Activated T-cell treated with anti-CD3 and anti-CD28 coated beads, Interleukin-2, amount 50 U/mL, for 24 hours (primary cell): ENCODE data around the gene CLEC7A.

ENCODE experiments used
- DNase-seq: peaks from one replicate; pipeline ENCODE4 v3.0.0-alpha.2; 2020
- H3K27ac Mint-ChIP-seq: 2 replicates; pipeline ENCODE4 v1.8.0; 2020; ENCODE audit warnings: mild to moderate bottlenecking, mixed read lengths
- H3K27me3 Mint-ChIP-seq: 2 replicates; pipeline ENCODE4 v1.8.0; 2020; ENCODE audit warnings: mixed read lengths
- H3K36me3 Mint-ChIP-seq: 2 replicates; pipeline ENCODE4 v1.8.0; 2020; ENCODE audit warnings: low read depth, mixed read lengths
- H3K4me1 Mint-ChIP-seq: 2 replicates; pipeline ENCODE4 v1.8.0; 2020; ENCODE audit warnings: low read depth, mixed read lengths
- H3K4me3 Mint-ChIP-seq: 2 replicates; pipeline ENCODE4 v1.8.0; 2020; ENCODE audit warnings: mild to moderate bottlenecking, moderate library complexity, mixed read lengths
- H3K9me3 Mint-ChIP-seq: 2 replicates; pipeline ENCODE4 v1.8.0; 2020; ENCODE audit warnings: mixed read lengths

Gene CLEC7A

DNA sequence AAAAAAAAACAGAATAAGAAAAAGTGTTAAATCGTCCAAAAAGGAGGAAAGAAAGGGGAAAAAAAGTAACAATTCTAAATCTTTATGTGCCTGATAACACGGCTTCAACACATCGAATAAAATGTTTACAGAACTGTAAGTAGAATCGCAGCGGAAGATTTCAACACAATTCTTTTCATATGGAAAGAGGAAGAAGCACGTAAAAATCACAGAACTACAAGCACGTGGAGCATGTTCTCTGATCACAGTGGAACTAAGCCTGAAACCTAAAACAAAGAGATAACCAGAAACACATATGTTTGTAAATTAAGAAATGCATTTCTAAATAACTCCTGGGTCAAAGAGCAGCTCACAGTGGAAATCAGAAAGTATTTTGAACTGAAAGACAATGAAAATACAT lies 8.7 kb downstream of the CLEC7A start:
- H3K27ac Mint-ChIP-seq: no peak overlapping the region
- no peaks in the 10 kb centered on the region for H3K4me1 Mint-ChIP-seq
- DNase-seq: no peak
- H3K9me3 Mint-ChIP-seq: no peaks in the 10 kb centered on the region
- H3K4me3 Mint-ChIP-seq: no peak overlapping the region
- H3K36me3 Mint-ChIP-seq: no peaks in the 10 kb centered on the region
- peaks cover 2% of the 10 kb centered on the region for H3K27me3 Mint-ChIP-seq

DNA sequence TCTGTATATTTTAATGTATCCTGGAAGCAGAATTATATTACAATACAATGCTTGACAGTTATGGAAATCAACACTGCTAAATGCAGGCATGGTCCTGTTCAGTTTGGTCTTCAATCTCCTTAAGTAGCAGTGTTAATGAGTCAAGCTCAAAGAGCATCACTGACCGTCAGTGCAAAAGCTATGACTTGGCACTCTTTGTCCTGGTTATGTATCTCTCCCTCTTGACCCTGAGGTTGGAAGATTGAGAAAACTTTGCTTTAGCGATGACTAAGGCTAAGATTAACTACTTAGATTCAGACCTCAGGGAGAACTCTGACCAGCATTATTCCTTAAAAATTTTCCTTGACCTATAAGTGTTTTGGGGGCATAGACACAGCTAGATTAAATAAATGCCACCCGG lies 10.9 kb downstream of the CLEC7A start:
- Mint-ChIP-seq H3K36me3 (no peaks in the 10 kb centered on the region), H3K4me1 (no peaks in the 10 kb centered on the region), H3K4me3 (no peak overlapping the region), H3K27ac (no peak overlapping the region), H3K27me3 (no peaks in the 10 kb centered on the region), H3K9me3 (no peaks in the 10 kb centered on the region)
- no peak for DNase-seq

DNA sequence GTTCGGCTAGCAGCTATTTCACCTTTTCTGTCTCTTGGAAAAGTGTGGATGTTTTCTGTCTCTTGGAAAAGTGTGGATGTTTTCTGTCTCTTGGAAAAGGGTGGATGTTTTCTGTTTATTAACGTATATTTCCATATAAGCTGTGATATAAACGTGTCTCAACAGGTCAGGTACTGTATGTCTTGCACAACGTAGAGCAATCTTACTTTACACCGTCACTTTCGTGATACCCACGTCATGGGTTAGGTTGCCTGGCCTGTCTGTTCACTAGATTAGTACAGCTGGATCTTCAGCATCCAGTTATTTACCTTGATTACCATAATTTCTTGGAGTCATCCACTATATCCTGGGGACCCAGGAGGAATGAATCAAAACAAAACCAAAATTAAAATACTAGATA lies 14.1 kb downstream of the CLEC7A start:
- no peaks in the 10 kb centered on the region for H3K4me1 Mint-ChIP-seq
- no peaks in the 10 kb centered on the region for H3K9me3 Mint-ChIP-seq
- no peak overlapping the region for H3K27ac Mint-ChIP-seq

DNA sequence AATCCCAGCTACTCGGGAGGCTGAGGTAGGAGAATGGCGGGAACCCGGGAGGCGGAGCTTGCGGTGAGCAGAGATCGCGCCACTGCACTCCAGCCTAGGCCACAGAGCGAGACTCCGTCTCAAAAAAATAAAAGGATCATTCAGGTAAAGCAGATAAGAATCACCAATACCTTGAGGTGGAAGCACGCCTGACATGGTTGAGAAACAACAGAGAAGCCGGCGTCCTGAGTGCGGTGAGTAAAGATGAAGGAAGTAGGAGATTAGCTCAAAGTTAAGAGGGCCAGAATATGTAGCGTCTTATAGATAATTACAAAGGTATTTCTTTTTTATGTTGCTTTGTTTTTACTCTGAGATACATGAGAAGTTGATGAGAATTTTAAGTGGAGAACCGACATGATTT lies 14.7 kb downstream of the CLEC7A start:
- no peaks in the 10 kb centered on the region for H3K36me3 Mint-ChIP-seq
- DNase-seq: no peak
- H3K4me1 Mint-ChIP-seq: no peaks in the 10 kb centered on the region
- H3K27ac Mint-ChIP-seq: no peak overlapping the region
- H3K9me3 Mint-ChIP-seq: no peaks in the 10 kb centered on the region
- H3K4me3 Mint-ChIP-seq: no peak overlapping the region
- H3K27me3 Mint-ChIP-seq: no peaks in the 10 kb centered on the region

More for the DNA sequence above, 14.1 kb downstream of the CLEC7A start:
- H3K4me3 Mint-ChIP-seq: no peak overlapping the region
- H3K36me3 Mint-ChIP-seq: no peaks in the 10 kb centered on the region
- H3K27me3 Mint-ChIP-seq: no peaks in the 10 kb centered on the region
- DNase-seq: no peak

DNA sequence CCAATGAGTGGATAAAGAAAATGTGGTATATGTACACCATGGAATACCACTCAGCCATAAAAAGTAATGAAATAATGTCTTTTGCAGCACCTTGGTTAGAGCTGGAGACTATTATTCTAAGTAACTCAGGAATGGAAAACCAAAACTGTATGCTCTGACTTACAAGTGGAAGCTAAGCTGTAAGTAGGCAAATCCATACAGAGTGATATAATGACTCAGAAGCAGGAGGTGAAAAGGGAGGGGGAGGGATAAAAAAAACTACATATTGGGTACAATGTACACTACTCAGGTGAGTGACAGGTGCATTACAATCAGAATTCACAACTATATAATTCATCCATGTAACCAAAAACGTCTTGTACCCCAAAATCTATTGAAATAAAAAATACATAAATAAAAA lies 16.1 kb downstream of the CLEC7A start:
- H3K27me3 Mint-ChIP-seq: no peaks in the 10 kb centered on the region
- no peak overlapping the region for H3K27ac Mint-ChIP-seq
- no peak for DNase-seq
- no peaks in the 10 kb centered on the region for H3K4me1 Mint-ChIP-seq
- no peaks in the 10 kb centered on the region for H3K9me3 Mint-ChIP-seq
- no peaks in the 10 kb centered on the region for H3K36me3 Mint-ChIP-seq
- no peak overlapping the region for H3K4me3 Mint-ChIP-seq

DNA sequence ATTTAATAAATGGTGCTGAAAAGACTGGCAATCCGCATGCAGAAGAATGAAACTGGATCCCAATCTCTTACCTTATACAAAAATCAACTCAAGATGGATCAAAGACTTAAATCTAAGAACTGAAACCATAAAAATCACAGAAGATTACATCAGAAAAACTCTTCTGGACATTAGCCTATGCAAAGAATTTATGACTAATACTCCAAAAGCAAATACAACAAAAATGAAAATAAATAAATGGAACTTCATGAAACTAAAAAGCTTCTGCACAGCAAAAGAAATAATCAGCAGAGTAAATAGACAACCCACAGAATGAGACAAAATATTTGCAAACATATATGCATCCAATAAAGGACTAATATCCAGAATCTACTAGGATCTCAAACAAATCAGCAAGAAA lies 16.9 kb downstream of the CLEC7A start:
- no peak overlapping the region for H3K27ac Mint-ChIP-seq
- no peak overlapping the region for H3K4me3 Mint-ChIP-seq
- no peaks in the 10 kb centered on the region for H3K9me3 Mint-ChIP-seq
- no peaks in the 10 kb centered on the region for H3K36me3 Mint-ChIP-seq
- no peaks in the 10 kb centered on the region for H3K27me3 Mint-ChIP-seq
- no peak for DNase-seq
- H3K4me1 Mint-ChIP-seq: no peaks in the 10 kb centered on the region

DNA sequence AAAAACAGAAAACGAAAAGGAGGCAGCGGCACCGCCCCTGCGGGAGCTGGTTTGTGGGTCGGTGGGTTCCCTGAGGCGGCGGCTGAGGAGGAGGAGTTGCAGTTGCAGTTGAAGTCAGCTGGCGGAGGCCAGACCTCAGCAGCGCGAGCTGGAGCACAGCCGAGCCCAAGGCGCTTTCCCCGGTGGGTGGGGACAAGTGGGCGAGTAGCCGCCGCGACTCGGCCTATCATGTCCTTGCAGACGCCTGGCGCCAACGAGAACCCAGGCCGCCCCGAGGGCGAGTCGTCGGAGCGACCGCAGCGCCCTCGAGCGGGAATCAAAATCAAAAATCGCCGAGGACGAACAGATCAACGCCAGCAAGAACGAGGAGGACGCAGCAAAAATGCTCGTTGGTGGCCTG lies 18.5 kb downstream of the CLEC7A start:
- Mint-ChIP-seq H3K27ac (no peak overlapping the region), H3K27me3 (no peaks in the 10 kb centered on the region), H3K4me1 (no peaks in the 10 kb centered on the region), H3K4me3 (no peak overlapping the region), H3K36me3 (no peaks in the 10 kb centered on the region), H3K9me3 (no peaks in the 10 kb centered on the region)
- no peak for DNase-seq

DNA sequence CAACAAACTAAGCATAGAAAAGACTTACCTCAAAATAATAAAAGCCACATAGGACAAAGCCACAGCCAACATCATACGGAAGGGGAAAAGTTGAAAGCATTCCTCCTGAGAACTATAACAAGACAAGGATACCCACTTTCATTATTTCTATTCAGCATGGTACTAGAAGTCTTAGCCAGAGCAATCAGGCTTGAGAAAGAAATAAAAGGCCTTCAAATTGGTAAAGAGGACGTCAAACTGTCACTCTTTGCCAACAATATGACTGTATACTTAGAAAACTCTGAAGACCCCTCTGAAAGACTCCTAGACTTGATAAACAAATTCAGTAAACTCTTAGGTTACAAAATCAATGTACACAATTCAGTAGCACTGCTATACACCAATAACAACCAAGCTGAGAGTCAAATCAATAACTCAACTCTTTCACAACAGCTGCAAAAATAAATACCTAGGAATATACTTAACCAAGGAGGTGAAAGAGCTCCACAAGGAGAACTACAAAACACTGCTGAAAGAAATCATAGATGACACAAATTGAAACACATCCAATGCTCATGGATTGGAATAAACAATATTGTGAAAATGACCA lies 19.6 kb downstream of the CLEC7A start:
- Mint-ChIP-seq H3K27ac (no peak overlapping the region), H3K27me3 (peaks cover 7% of the 10 kb centered on the region), H3K4me3 (no peak overlapping the region), H3K36me3 (no peaks in the 10 kb centered on the region), H3K9me3 (no peaks in the 10 kb centered on the region), H3K4me1 (no peaks in the 10 kb centered on the region)
- no peak for DNase-seq

DNA sequence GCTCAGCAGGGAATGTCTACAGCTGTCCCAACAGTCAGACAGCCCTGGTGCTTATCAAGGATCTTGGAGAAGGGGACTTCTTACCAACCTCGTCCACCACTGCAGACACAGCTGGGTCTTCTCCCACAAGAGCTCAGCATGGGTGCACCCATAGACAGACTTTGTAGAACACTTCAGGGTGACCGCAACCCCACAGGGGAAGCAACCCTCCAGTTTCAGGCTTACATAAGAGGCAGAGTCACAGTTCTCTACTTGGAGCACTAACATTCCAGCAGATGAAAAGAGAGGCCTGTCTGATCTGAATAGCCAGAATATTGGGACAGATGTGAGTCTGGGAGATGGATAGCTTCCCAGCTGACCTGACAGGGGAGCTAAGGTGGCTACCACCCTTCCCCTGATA lies 27.7 kb downstream of the CLEC7A start:
- Mint-ChIP-seq H3K9me3 (peaks cover 6% of the 10 kb centered on the region), H3K27ac (no peak overlapping the region), H3K36me3 (no peaks in the 10 kb centered on the region), H3K27me3 (peaks cover 19% of the 10 kb centered on the region), H3K4me3 (no peak overlapping the region), H3K4me1 (no peaks in the 10 kb centered on the region)
- no peak for DNase-seq

DNA sequence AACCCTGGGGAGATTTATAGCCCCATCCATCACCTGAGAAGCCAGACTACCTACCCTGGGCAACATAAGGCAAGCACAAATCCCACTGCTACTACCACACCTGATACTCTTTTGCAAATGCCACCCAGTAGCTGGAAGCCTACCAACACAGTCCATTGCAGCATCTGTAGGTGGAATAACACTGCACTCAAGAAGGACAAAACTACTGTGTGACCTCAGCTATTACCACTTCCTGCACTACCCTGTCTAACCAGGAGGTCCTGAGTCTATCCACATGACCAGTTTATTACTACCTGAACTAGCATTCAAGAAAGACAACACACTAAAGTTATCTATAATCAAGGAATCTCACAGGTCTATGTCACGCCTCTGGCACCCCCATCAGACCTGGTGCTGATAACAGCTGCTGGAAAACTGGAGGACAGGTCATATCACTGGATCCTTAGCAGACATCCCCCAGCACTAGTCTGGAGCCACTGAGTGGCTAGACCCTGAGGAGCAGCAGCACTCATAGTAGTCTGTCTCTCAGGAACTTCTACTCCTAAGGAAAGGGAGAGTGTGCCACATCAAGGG lies 28.3 kb downstream of the CLEC7A start:
- H3K4me1 Mint-ChIP-seq: no peaks in the 10 kb centered on the region

DNA sequence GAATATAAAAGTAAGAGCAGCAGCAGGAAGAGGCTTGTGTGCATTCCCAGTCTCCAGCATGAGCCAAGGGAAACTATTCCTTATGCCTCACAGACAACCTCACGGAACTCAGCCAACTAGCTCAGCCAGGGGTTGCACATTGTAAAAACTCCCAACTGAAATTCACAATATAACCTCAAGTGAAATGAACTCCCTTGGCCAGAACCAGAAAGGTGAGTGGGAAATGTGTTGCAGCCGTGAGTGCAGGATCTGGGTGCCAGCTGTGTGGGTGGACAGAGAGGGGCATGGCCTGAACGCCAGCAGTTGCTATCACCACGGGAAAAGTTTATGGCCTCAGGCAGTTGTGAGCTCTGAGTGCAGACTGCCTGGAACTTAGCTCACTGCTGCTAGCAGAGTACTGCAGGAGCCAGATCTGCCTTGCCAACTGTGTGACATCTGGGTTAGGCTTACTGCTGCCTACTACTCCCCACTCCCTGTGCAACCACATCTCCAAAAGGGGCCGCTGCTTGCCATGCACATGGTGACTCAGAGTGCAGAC lies 28.9 kb downstream of the CLEC7A start:
- H3K4me1 Mint-ChIP-seq: no peaks in the 10 kb centered on the region
- H3K27me3 Mint-ChIP-seq: peaks cover 18% of the 10 kb centered on the region
- no peak for DNase-seq
- peaks cover 6% of the 10 kb centered on the region for H3K9me3 Mint-ChIP-seq
- no peak overlapping the region for H3K27ac Mint-ChIP-seq
- H3K4me3 Mint-ChIP-seq: no peak overlapping the region
- H3K36me3 Mint-ChIP-seq: no peaks in the 10 kb centered on the region

More for the DNA sequence above, 28.3 kb downstream of the CLEC7A start:
- H3K27me3 Mint-ChIP-seq: peaks cover 19% of the 10 kb centered on the region
- H3K27ac Mint-ChIP-seq: no peak overlapping the region
- H3K4me3 Mint-ChIP-seq: no peak overlapping the region
- DNase-seq: no peak
- peaks cover 6% of the 10 kb centered on the region for H3K9me3 Mint-ChIP-seq
- H3K36me3 Mint-ChIP-seq: no peaks in the 10 kb centered on the region

DNA sequence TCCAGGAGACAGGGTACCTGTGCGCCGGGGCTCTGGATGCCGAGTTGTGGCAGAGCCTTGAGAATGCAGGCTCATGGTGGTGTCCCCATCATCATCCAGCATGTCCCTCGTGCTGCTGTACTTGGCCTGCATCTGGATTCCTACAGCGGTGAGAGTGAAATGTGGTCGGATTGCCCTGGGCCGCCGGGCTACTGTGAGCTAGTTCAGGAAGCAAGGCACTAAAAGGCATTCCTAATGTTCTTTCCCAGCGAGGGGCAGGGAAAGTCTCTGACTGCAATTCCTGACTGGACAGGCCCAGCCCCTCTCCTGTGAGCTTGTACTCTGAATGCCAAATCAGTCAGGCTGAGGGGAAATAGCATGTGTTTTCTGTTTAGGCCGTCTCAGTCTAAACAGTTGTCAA lies 31.2 kb downstream of the CLEC7A start, which contains the start of gene CLEC1A:
Gene CLEC1A (minus strand): TSS at position 195 of the 400 bp plus-strand sequence. CDS start 63 bp downstream, at position 132.
- no peak for DNase-seq
- Mint-ChIP-seq H3K27me3 (peaks cover 11% of the 10 kb centered on the region), H3K4me1 (no peaks in the 10 kb centered on the region), H3K9me3 (peaks cover 4% of the 10 kb centered on the region), H3K27ac (no peak within 1 kb of the TSS), H3K4me3 (no peak within 1 kb of the TSS), H3K36me3 (no peaks in the 10 kb centered on the region)

DNA sequence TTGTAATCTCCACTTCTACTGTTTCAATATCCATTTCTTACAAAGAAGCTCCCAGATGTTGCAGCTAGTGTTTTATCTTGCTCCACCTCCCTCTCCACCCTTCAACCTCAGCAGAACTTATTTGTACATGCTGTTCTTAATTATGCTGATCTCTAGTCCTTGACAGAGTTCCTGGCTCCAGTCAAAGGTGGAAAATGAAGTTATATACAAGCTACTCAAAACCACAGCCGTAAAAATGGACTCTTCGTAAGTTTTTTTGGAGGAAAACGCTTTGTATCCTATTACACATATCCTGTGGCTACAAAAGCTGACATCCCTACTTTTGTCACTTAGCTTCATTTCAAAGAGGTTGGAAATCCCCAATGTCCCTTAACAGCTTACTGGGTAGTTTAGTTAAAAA lies 32.5 kb downstream of the CLEC7A start:
- Mint-ChIP-seq H3K27me3 (peaks cover 11% of the 10 kb centered on the region), H3K36me3 (no peaks in the 10 kb centered on the region), H3K27ac (no peak overlapping the region), H3K4me1 (no peaks in the 10 kb centered on the region), H3K9me3 (no peaks in the 10 kb centered on the region), H3K4me3 (no peak overlapping the region)
- DNase-seq: no peak

DNA sequence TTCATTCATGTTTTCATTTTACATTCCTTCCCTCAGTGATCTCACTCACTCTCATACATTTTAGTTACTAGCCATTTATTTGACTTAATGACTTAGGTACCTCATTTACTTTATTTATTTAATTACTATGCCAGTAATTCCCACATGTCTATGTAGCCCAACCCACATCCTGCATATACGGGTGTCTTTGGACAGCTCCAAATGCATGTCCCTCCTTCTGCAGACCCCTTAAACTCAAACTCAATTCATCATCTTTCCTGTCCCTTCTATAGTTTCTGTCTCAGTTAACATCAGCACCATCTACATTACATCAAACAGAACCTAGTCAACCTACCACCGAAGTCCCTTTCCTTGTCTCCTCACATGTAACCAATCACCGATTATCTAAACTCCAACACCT lies 34.0 kb downstream of the CLEC7A start:
- Mint-ChIP-seq H3K36me3 (no peaks in the 10 kb centered on the region), H3K27ac (no peak overlapping the region), H3K4me1 (no peaks in the 10 kb centered on the region), H3K27me3 (peaks cover 1% of the 10 kb centered on the region), H3K9me3 (no peaks in the 10 kb centered on the region), H3K4me3 (no peak overlapping the region)
- DNase-seq: no peak

DNA sequence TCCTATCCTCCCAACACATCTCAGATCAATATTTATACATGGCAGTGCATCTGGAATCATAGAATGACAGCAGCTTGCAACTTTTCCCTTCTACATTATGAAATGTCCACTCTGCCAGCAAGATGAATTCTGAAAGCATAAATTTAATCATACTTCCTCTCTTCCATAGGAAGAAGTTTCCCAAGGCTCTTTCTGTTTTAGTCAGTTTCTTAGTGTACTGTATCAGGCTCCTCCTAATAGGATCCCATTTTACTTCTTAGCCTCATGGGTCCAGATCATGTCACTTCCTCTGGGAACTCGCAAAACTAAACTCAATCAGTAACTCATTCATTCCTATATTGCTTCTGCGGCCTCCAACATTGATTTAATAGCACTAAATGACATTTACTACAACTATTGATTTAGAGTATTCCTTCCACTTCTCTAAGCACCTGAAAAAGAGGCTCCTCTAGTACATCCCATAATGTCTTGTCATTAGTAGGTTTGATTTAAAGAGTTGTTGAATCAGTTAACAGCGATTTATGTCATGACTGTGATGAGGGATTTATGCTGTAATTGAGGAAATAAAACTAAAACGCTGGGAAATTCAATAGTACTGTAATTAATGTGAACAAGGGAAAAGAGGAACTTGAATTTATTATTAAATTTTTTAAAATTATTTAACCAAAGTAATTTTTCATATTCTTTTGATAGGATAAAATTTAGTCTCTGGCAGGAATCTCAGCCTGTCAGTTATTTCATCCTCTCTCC lies 35.2 kb downstream of the CLEC7A start:
- DNase-seq: no peak
- Mint-ChIP-seq H3K36me3 (no peaks in the 10 kb centered on the region), H3K4me1 (peaks cover 3% of the 10 kb centered on the region), H3K27ac (no peak overlapping the region), H3K4me3 (no peak overlapping the region), H3K9me3 (no peaks in the 10 kb centered on the region), H3K27me3 (peaks cover 7% of the 10 kb centered on the region)
